ENCODE measurements around the gene STAG1.

DNA sequence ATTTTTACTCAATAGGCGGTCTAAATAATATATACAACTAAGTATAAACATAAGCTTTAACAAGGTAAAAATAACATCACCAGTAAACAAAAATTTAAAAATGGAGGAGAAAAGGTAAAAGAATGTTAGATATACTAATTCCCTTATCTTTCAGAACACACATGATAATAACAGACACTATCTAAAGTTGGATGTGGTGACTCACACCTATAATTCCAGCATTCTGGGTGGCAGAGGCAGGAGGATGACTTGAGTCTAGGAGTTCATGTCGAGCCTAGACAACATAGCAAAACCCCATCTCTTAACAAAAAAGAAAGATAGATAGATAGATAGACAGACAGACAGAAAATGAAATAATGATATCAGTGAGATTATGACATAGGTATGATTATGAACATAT is 85.1 kb downstream of the STAG1 start:
- TF ChIP-seq EP300 (IDR thresholded peaks at IDR 0.05): no peak
- no peak for TF ChIP-seq POLR2A (IDR thresholded peaks at IDR 0.05)
- TF ChIP-seq, protein P1, sequence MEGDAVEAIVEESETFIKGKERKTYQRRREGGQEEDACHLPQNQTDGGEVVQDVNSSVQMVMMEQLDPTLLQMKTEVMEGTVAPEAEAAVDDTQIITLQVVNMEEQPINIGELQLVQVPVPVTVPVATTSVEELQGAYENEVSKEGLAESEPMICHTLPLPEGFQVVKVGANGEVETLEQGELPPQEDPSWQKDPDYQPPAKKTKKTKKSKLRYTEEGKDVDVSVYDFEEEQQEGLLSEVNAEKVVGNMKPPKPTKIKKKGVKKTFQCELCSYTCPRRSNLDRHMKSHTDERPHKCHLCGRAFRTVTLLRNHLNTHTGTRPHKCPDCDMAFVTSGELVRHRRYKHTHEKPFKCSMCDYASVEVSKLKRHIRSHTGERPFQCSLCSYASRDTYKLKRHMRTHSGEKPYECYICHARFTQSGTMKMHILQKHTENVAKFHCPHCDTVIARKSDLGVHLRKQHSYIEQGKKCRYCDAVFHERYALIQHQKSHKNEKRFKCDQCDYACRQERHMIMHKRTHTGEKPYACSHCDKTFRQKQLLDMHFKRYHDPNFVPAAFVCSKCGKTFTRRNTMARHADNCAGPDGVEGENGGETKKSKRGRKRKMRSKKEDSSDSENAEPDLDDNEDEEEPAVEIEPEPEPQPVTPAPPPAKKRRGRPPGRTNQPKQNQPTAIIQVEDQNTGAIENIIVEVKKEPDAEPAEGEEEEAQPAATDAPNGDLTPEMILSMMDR (IDR thresholded peaks at IDR 0.05): no peak

All from tibial nerve (tissue), 4 donors.